Vagina (tissue), 2 donors: ENCODE measurements around the gene FAM107B. TPM values are rescaled to one million over a fixed set of nuclear protein-coding genes. Genes with fewer than 3 reads are reported as not detected.
"Not testable (repeated sequence)": the region's sequence is repeated elsewhere in the genome, so short reads cannot be mapped to it uniquely, and the experiment has no call there.

Experiments used
- DNase-seq, 2 donors: peaks; one replicate each; pipeline ENCODE4 v3.0.0-alpha.2; 2017; ENCODE audit errors: extremely low spot score in 2 of 2
- H3K27ac ChIP-seq: fragments of 200-600 bp; sonication (generic); one replicate; pipeline ENCODE4 v1.5.1; 2019
- H3K27me3 ChIP-seq: fragments of 200-600 bp; sonication (generic); one replicate; pipeline ENCODE4 v1.5.1; 2019
- H3K36me3 ChIP-seq, 2 donors: fragments of 200-600 bp; sonication (generic); one replicate each; pipeline ENCODE4 v1.5.1; 2017 to 2019
- H3K4me1 ChIP-seq: fragments of 200-600 bp; sonication (generic); one replicate; pipeline ENCODE4 v1.5.1; 2019
- H3K4me3 ChIP-seq, 2 donors: fragments of 200-600 bp; sonication (generic); 1 replicate in 1 of 2; 2 replicates in 1 of 2; pipeline ENCODE4 v1.5.1; 2016 to 2019
- H3K9me3 ChIP-seq: fragments of 200-600 bp; sonication (generic); one replicate; pipeline ENCODE4 v1.5.1; 2019
- POLR2A ChIP-seq, 2 donors: fragments of 450-650 bp; IDR thresholded peaks; one replicate each; pipeline ENCODE4 v1.6.1; 2017; ENCODE audit warnings: antibody characterized with exemption in 2 of 2, mild to moderate bottlenecking in 2 of 2, moderate library complexity in 2 of 2
- POLR2AphosphoS5 ChIP-seq, 2 donors: sonication (generic); formaldehyde crosslinking; IDR thresholded peaks; one replicate each; pipeline ENCODE4 v1.9.0; 2017; ENCODE audit warnings: antibody characterized with exemption in 2 of 2, mild to moderate bottlenecking in 2 of 2, low read depth in 1 of 2; ENCODE audit not compliant: insufficient read depth in 1 of 2
- intact Hi-C: fragments of 100-400 bp; cut with DNase I; formaldehyde crosslinking; loops from one replicate; pipeline ENCODE4 v1.15.1; 2023
- total RNA-seq: library from RNA; depleted of rRNA; stranded (reverse); fragments of >200 nt; gene quantifications from one replicate; pipeline ENCODE4 v1.2.3, GENCODE V29; 2016
- TF ChIP-seq, protein P1 (sequence below), 3 experiments: fragments of 450-650 bp in 2 of 3; fragments of 200-600 bp in 1 of 3; sonication (generic) in 1 of 3; IDR thresholded peaks; one replicate each; pipeline ENCODE4 v1.5.1; 2017 to 2019; ENCODE audit warnings: antibody characterized with exemption in 3 of 3, mild to moderate bottlenecking in 2 of 3, moderate library complexity in 2 of 3

The FAM107B gene
- total RNA-seq, 1 donor from 2014 or later = 33.4 TPM

DNA sequence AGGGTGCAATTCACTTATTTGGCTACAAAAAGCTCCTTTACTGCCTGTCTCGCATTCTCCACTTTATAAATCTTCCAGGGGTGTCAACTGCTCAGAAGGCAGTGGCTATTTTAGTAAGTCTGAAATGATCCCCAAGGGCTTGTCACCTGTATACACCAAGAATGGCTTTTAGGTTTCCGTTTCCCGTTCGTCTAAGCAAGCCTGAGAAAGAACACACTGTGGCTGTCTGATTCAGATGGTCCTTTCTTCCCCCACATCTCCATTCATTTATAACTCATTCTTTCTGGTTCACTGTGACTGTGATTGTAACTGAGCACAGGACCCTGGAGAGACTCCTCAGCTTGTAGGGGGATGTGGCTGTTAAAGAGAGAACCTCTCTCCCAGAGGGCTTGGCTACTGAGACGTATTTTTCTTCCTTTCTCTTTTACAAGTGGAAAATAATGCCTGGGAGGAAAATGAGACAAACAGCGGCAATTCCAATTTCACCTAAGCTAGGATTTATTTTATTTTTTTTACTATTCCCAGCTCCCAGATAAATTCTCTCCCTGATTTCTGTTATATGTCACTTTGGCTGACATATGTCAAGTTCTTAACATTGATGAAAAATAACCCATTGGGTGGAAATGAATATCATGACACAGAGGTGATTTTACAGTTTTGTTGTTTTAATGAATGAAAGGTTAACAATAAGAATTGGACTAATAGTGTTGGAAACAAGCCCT lies 129.3 kb downstream of the FAM107B start:
- H3K27me3 ChIP-seq = no peaks in the 10 kb centered on the region
- no peaks in the 10 kb centered on the region for H3K9me3 ChIP-seq
- no peak for DNase-seq
- intact Hi-C loops = no loop called here
- no peak overlapping the region for H3K27ac ChIP-seq
- no peak overlapping the region for H3K4me3 ChIP-seq
- TF ChIP-seq POLR2A (IDR thresholded peaks at IDR 0.05) (no peak), POLR2AphosphoS5 (IDR thresholded peaks at IDR 0.05; ENCODE audit: insufficient read depth in 1 of 2, low read depth in 1 of 2) (no peak)
- TF ChIP-seq, protein P1, sequence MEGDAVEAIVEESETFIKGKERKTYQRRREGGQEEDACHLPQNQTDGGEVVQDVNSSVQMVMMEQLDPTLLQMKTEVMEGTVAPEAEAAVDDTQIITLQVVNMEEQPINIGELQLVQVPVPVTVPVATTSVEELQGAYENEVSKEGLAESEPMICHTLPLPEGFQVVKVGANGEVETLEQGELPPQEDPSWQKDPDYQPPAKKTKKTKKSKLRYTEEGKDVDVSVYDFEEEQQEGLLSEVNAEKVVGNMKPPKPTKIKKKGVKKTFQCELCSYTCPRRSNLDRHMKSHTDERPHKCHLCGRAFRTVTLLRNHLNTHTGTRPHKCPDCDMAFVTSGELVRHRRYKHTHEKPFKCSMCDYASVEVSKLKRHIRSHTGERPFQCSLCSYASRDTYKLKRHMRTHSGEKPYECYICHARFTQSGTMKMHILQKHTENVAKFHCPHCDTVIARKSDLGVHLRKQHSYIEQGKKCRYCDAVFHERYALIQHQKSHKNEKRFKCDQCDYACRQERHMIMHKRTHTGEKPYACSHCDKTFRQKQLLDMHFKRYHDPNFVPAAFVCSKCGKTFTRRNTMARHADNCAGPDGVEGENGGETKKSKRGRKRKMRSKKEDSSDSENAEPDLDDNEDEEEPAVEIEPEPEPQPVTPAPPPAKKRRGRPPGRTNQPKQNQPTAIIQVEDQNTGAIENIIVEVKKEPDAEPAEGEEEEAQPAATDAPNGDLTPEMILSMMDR (IDR thresholded peaks at IDR 0.05) = no peak
- H3K4me1 ChIP-seq = peaks cover 17% of the 10 kb centered on the region
- no peaks in the 10 kb centered on the region for H3K36me3 ChIP-seq

DNA sequence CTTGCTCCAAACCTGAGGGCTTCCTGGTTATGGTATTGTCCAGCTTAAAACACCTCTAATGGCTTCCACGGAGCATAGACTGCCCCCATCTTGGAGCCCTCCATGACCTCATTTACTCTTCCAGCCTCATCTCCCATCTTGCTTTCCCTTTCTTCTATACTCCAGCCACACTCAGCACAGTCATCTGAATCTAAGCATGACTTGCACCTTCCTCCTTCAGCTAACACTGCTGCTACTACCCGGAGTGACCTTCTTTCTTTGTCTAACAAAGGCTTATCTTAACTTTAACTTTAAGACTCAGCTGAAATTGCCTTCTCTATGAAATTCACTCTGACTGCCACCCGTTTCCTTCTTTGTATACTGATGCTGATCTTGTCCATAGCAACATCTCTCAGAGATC lies 135.1 kb downstream of the FAM107B start:
- no peaks in the 10 kb centered on the region for H3K36me3 ChIP-seq
- no peak overlapping the region for H3K27ac ChIP-seq
- no peak overlapping the region for H3K4me3 ChIP-seq
- H3K27me3 ChIP-seq = no peaks in the 10 kb centered on the region
- no peaks in the 10 kb centered on the region for H3K9me3 ChIP-seq
- no peaks in the 10 kb centered on the region for H3K4me1 ChIP-seq
- no peak for TF ChIP-seq POLR2A (IDR thresholded peaks at IDR 0.05)
- TF ChIP-seq POLR2AphosphoS5 (IDR thresholded peaks at IDR 0.05; ENCODE audit: insufficient read depth in 1 of 2, low read depth in 1 of 2) = no peak
- TF ChIP-seq, protein P1 (IDR thresholded peaks at IDR 0.05) = no peak
- intact Hi-C loops = no loop called here
- peak in 1 of 2 donors; percentile 10 for DNase-seq

DNA sequence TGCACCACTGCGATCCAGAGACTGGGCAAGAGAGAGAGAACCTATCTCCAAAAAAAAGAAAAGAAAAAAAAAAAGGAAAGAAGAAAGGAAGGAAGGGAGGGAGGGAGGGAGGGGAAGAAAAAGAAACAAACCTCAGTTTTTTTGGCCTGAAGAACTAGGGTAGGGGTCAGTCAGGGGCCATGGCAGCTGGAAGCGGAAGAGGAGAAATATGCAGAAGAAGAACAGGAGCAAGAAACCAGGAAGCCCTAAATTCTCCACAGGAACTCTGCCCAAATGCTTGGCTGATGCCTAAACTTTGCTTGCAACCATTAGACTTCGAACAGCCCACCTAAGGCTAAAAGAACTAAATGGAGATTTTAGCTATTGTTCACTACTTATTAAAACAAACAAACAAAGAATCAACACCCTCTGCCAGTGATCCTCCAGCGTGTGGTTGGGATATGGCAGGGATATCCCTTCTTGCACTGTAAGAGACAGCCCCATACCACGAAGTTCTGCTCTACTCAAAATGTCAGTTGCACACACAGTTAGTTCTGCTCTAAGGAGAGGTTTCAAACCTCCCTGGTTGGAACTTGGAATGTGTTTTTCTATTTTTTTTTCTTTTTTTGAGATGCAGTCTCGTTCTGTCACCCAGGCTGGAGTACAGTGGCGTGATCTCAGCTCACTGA lies 139.5 kb downstream of the FAM107B start:
- H3K27me3 ChIP-seq = no peaks in the 10 kb centered on the region
- no peaks in the 10 kb centered on the region for H3K9me3 ChIP-seq
- TF ChIP-seq, protein P1 (IDR thresholded peaks at IDR 0.05) = no peak
- TF ChIP-seq POLR2A (IDR thresholded peaks at IDR 0.05) = no peak
- TF ChIP-seq POLR2AphosphoS5 (IDR thresholded peaks at IDR 0.05; ENCODE audit: insufficient read depth in 1 of 2, low read depth in 1 of 2) = no peak
- H3K27ac ChIP-seq = no peak overlapping the region
- peak in 1 of 2 donors; percentile 47 for DNase-seq
- H3K4me1 ChIP-seq = no peaks in the 10 kb centered on the region
- H3K4me3 ChIP-seq = no peak overlapping the region
- intact Hi-C loops = no loop called here
- H3K36me3 ChIP-seq = no peaks in the 10 kb centered on the region

DNA sequence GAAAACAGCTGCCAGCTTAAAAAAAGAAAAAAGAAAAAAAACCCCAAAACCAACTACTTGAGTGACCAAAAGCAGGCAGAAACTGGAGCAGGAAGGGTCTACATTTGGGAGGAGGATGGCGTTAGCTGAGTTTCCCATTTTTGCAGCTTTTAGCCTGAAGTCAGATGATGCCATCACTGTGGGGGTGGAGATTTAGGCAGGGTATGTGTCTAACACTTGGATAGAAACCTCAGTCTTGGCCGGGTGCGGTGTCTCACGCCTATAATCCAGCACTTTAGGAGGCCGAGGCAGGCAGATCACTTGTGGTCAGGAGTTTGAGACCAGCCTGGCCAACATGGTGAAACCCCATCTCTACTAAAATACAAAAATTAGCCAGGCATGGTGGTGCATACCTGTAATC lies 140.1 kb downstream of the FAM107B start:
- DNase-seq, H3K27me3 ChIP-seq, intact Hi-C loops, H3K9me3 ChIP-seq, H3K4me1 ChIP-seq, H3K4me3 ChIP-seq, H3K36me3 ChIP-seq, H3K27ac ChIP-seq: not testable (repeated sequence)

DNA sequence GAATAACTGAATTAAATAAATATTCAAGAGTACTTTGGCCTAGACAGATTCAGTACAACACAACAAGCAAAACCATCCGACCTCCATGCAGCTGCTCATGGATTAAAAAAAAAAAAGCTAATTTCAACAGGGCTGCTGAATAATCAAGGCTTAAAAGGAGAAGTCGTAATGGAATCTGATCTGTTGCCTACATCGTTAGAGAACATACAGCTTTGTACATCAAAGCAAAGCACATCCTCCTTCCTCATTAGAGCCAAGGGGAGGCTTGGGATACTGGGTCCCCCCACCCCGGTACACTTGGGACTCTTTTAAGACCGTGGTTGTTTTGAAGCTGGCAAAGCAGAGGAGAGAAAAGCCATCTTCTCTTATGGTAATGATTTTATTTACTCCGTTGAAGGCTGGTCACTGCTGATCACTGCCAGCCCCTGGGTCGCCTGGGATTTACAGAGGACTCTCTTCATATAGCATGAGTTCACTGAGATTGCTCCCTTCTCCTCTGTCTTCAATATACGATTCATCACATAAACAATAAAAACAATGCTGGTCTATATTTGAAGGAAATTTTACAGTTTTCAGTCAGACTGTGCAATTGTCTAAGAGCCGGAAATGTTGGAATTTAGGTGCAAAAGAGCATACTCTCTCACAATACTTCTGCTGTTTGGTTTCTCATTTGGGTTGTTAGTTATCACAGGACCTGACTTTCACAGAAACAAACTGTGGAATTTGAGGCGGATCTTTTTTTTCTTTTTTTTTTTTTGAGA lies 148.8 kb downstream of the FAM107B start:
- Histone ChIP-seq H3K27me3 (no peaks in the 10 kb centered on the region), H3K9me3 (no peaks in the 10 kb centered on the region), H3K4me3 (no peak overlapping the region), H3K27ac (peak overlapping the region; percentile 40), H3K36me3 (no peaks in the 10 kb centered on the region), H3K4me1 (peaks cover 19% of the 10 kb centered on the region)
- intact Hi-C loops = no loop called here
- no peak for DNase-seq
- TF ChIP-seq, protein P1 (IDR thresholded peaks at IDR 0.05) = no peak
- TF ChIP-seq POLR2A (IDR thresholded peaks at IDR 0.05) (no peak), POLR2AphosphoS5 (IDR thresholded peaks at IDR 0.05; ENCODE audit: insufficient read depth in 1 of 2, low read depth in 1 of 2) (no peak)
